GM23338 (cell line): ENCODE measurements around the gene MAN1C1. TPM values are rescaled to one million over a fixed set of nuclear protein-coding genes. Genes with fewer than 3 reads are reported as not detected.

Experiments used
- ATAC-seq: fragments of 200-7000 bp; cut with Tn5 transposase; 3 replicates; pipeline ENCODE4 v1.9.1; 2020
- DNase-seq: peaks from one replicate; pipeline ENCODE4 v3.0.0-alpha.2; 2015; ENCODE audit warnings: low spot score
- H2AFZ ChIP-seq: fragments of 200-600 bp; sonication (generic); 2 replicates; pipeline ENCODE4 v1.8.0; 2016; ENCODE audit warnings: antibody characterized with exemption, mild to moderate bottlenecking, moderate library complexity
- H3F3A ChIP-seq: fragments of 200-600 bp; sonication (generic); replicated peaks from 2 replicates; pipeline ENCODE4 v1.8.0; 2017; ENCODE audit warnings: antibody characterized with exemption, mixed run types, low read depth
- H3K27ac ChIP-seq: fragments of 200-600 bp; sonication (generic); 2 replicates; pipeline ENCODE4 v1.6.1; 2016; ENCODE audit warnings: low read depth
- H3K27me3 ChIP-seq: fragments of 200-600 bp; sonication (generic); 2 replicates; pipeline ENCODE4 v1.8.0; 2016; ENCODE audit warnings: mild to moderate bottlenecking, mixed run types, moderate library complexity; ENCODE audit not compliant: insufficient read depth
- H3K36me3 ChIP-seq: fragments of 200-600 bp; sonication (generic); 2 replicates; pipeline ENCODE4 v1.8.0; 2016; ENCODE audit warnings: mild to moderate bottlenecking; ENCODE audit not compliant: insufficient read depth
- H3K4me1 ChIP-seq: fragments of 200-600 bp; sonication (generic); 2 replicates; pipeline ENCODE4 v1.8.0; 2016; ENCODE audit warnings: mild to moderate bottlenecking, moderate library complexity; ENCODE audit not compliant: insufficient read depth
- H3K4me2 ChIP-seq: fragments of 200-600 bp; sonication (generic); 2 replicates; pipeline ENCODE4 v1.7.1; 2017; ENCODE audit warnings: mixed run types
- H3K4me3 ChIP-seq: fragments of 200-600 bp; sonication (generic); 2 replicates; pipeline ENCODE4 v1.6.1; 2016; ENCODE audit warnings: mixed run types
- H3K79me2 ChIP-seq: fragments of 200-600 bp; sonication (generic); replicated peaks from 2 replicates; pipeline ENCODE4 v1.8.0; 2017; ENCODE audit warnings: mild to moderate bottlenecking; ENCODE audit not compliant: insufficient read depth
- H3K9me2 ChIP-seq: fragments of 200-600 bp; sonication (generic); 2 replicates; pipeline ENCODE4 v1.8.0; 2017; ENCODE audit not compliant: insufficient read depth
- H4K20me1 ChIP-seq: fragments of 200-600 bp; sonication (generic); replicated peaks from 2 replicates; pipeline ENCODE4 v1.8.0; 2017; ENCODE audit warnings: mild to moderate bottlenecking; ENCODE audit not compliant: insufficient read depth
- H3K27ac Mint-ChIP-seq: 2 replicates; pipeline ENCODE4 v1.8.0; 2020; ENCODE audit warnings: inconsistent platforms, mild to moderate bottlenecking, moderate library complexity, mixed read lengths
- H3K27me3 Mint-ChIP-seq: 3 replicates; pipeline ENCODE4 v1.8.0; 2022; ENCODE audit warnings: low read depth, mild to moderate bottlenecking, moderate library complexity, mixed read lengths, inconsistent platforms; ENCODE audit not compliant: insufficient read depth, poor library complexity
- H3K36me3 Mint-ChIP-seq: 3 replicates; pipeline ENCODE4 v1.8.0; 2021; ENCODE audit warnings: low read depth, mild to moderate bottlenecking, inconsistent platforms, moderate library complexity, mixed read lengths
- H3K4me1 Mint-ChIP-seq: 3 replicates; pipeline ENCODE4 v1.8.0; 2020; ENCODE audit warnings: mild to moderate bottlenecking, inconsistent platforms, mixed read lengths
- H3K4me3 Mint-ChIP-seq: 3 replicates; pipeline ENCODE4 v1.8.0; 2021; ENCODE audit warnings: moderate library complexity, mild to moderate bottlenecking, inconsistent platforms, mixed read lengths
- H3K9me3 Mint-ChIP-seq: 3 replicates; pipeline ENCODE4 v1.8.0; 2020; ENCODE audit warnings: moderate library complexity, mild to moderate bottlenecking, inconsistent platforms, mixed read lengths
- CREB1 ChIP-seq: fragments of 250-450 bp; sonication (Bioruptor Pico); IDR thresholded peaks from 2 replicates; pipeline ENCODE4 v1.5.0; 2020; ENCODE audit warnings: low read depth, mild to moderate bottlenecking, moderate library complexity
- CTCF ChIP-seq, 2 experiments: fragments of 200-600 bp in 1 of 2; sonication (generic) in 1 of 2; conservative IDR thresholded peaks; 2 replicates each; pipeline versions ENCODE4 v1.5.1 to v1.6.1; 2016 to 2017; ENCODE audit warnings: antibody characterized with exemption in 2 of 2, low read depth in 2 of 2, mild to moderate bottlenecking in 2 of 2, moderate library complexity in 1 of 2
- ETS1 ChIP-seq: IDR thresholded peaks from 2 replicates; pipeline ENCODE4 v1.6.1; 2016; ENCODE audit warnings: antibody characterized with exemption
- EZH2 ChIP-seq: fragments of 200-600 bp; sonication (generic); IDR thresholded peaks from one replicate; pipeline ENCODE4 v1.8.0; 2017; ENCODE audit warnings: antibody characterized with exemption, mild to moderate bottlenecking, low read depth; ENCODE audit not compliant: unreplicated experiment
- EZH2phosphoT487 ChIP-seq: fragments of 200-600 bp; sonication (generic); IDR thresholded peaks from one replicate; pipeline ENCODE4 v1.8.1; 2018; ENCODE audit warnings: antibody characterized with exemption; ENCODE audit not compliant: unreplicated experiment
- JUNB ChIP-seq: IDR thresholded peaks from one replicate; pipeline ENCODE4 v1.6.1; 2016; ENCODE audit warnings: antibody characterized with exemption; ENCODE audit not compliant: unreplicated experiment
- NANOG ChIP-seq: IDR thresholded peaks from 2 replicates; pipeline ENCODE4 v1.6.1; 2016; ENCODE audit warnings: antibody characterized with exemption, borderline replicate concordance
- POLR2AphosphoS5 ChIP-seq: IDR thresholded peaks from 2 replicates; pipeline ENCODE4 v1.6.1; 2016; ENCODE audit warnings: antibody characterized with exemption, low read depth
- REST ChIP-seq: IDR thresholded peaks from one replicate; pipeline ENCODE4 v1.6.1; 2018; ENCODE audit warnings: antibody characterized with exemption; ENCODE audit not compliant: unreplicated experiment
- STAT1 ChIP-seq: IDR thresholded peaks from one replicate; pipeline ENCODE4 v1.6.1; 2016; ENCODE audit warnings: antibody characterized with exemption; ENCODE audit not compliant: unreplicated experiment
- ZNF114 ChIP-seq: fragments of 250-450 bp; sonication (Bioruptor Pico); IDR thresholded peaks from 2 replicates; pipeline ENCODE4 v1.5.0; 2020; ENCODE audit warnings: mild to moderate bottlenecking, moderate library complexity
- ZNF331 ChIP-seq: fragments of 250-450 bp; sonication (Bioruptor Pico); IDR thresholded peaks from 2 replicates; pipeline ENCODE4 v1.5.0; 2020; ENCODE audit warnings: low read depth, mild to moderate bottlenecking, moderate library complexity
- ZNF462 ChIP-seq: fragments of 250-450 bp; sonication (Bioruptor Pico); IDR thresholded peaks from 2 replicates; pipeline ENCODE4 v1.5.0; 2020; ENCODE audit warnings: mild to moderate bottlenecking, moderate library complexity
- polyA plus RNA-seq: library from polyadenylated mRNA; unstranded; fragments of >200 nt; fragmentation: Nextera tagmentation; extraction: Ambion mirVana; gene quantifications from 2 replicates; pipeline ENCODE4 v1.2.1, GENCODE V29; 2016
- total RNA-seq: library from RNA; depleted of rRNA; stranded (reverse); fragments of >200 nt; shearing (Covaris generic); gene quantifications from 2 replicates; pipeline ENCODE4 v1.2.3, GENCODE V29; 2014

The MAN1C1 gene
- total and polyA plus RNA-seq, 2 experiments from 2014 or later, result 5.4 to 13.6 TPM

GRCh38 chr1:25615563-25616094 lies 962 bp upstream of the MAN1C1 start:
- no peak overlapping the region for H3K27ac ChIP-seq
- no peaks in the 10 kb centered on the region for H3K36me3 ChIP-seq
- no peaks in the 10 kb centered on the region; the same call in 2 of the 3 replicates for H3K36me3 Mint-ChIP-seq
- DNase-seq, result no peak
- peaks cover 4% of the 10 kb centered on the region for H3F3A ChIP-seq
- peak overlapping the region; percentile 78 for H2AFZ ChIP-seq
- no peaks in the 10 kb centered on the region for H3K9me2 ChIP-seq
- H3K79me2 ChIP-seq, result peaks cover 4% of the 10 kb centered on the region; the same call in 1 of the 2 replicates
- peaks cover 6% of the 10 kb centered on the region for H4K20me1 ChIP-seq
- H3K9me3 Mint-ChIP-seq, result no peaks in the 10 kb centered on the region
- TF ChIP-seq EZH2 (no peak), CTCF (conservative IDR thresholded peaks at IDR 0.05; ENCODE audit: low read depth in 2 of 2) (no peak), ZNF114 (CRISPR knock-in tag) (no peak), JUNB (no peak), CREB1 (no peak), REST (no peak), ZNF331 (CRISPR knock-in tag) (no peak), ZNF462 (CRISPR knock-in tag) (no peak), EZH2phosphoT487 (no peak), STAT1 (no peak), NANOG (no peak), POLR2AphosphoS5 (no peak), ETS1 (no peak)
- peak overlapping the region; percentile 78 for H3K4me3 Mint-ChIP-seq
- H3K4me1 ChIP-seq, result peaks cover 23% of the 10 kb centered on the region
- ATAC-seq, result no peak
- peaks cover 28% of the 10 kb centered on the region for H3K4me1 Mint-ChIP-seq
- H3K27me3 Mint-ChIP-seq, result peaks cover 21% of the 10 kb centered on the region
- H3K27me3 ChIP-seq, result peaks cover 16% of the 10 kb centered on the region
- H3K4me3 ChIP-seq, result peak overlapping the region; percentile 79
- H3K4me2 ChIP-seq, result peak overlapping the region; percentile 97
- H3K27ac Mint-ChIP-seq, result no peak overlapping the region
